HepG2 (cell line): ENCODE results near the gene YEATS4. TPM values are rescaled to one million over a fixed set of nuclear protein-coding genes. Genes with fewer than 3 reads are reported as not detected.

Source experiments
- CBX2 ChIP-seq, 2 experiments: fragments of 200-600 bp in 1 of 2; sonication (generic); formaldehyde crosslinking in 1 of 2; IDR thresholded peaks; 2 replicates each; pipeline versions ENCODE4 v1.7.0 to v1.8.1; 2018 to 2022; ENCODE audit warnings: low read depth in 2 of 2, low read length in 1 of 2, mild to moderate bottlenecking in 1 of 2, missing genetic modification reagents in 1 of 2
- ELF4 ChIP-seq: sonication (generic); formaldehyde crosslinking; IDR thresholded peaks from 2 replicates; pipeline ENCODE4 v1.5.0; 2020; ENCODE audit warnings: missing genetic modification reagents, mild to moderate bottlenecking, moderate library complexity, borderline replicate concordance
- FOXK2 ChIP-seq: fragments of 450-650 bp; IDR thresholded peaks from 2 replicates; pipeline ENCODE4 v1.6.1; 2016
- FOXP1 ChIP-seq, 2 experiments: fragments of 450-650 bp in 1 of 2; IDR thresholded peaks; 2 replicates each; pipeline ENCODE4 v1.6.1; 2017 to 2018; ENCODE audit warnings: antibody characterized with exemption in 1 of 2
- IKZF4 ChIP-seq: sonication (generic); formaldehyde crosslinking; IDR thresholded peaks from 2 replicates; pipeline ENCODE4 v1.5.1; 2020; ENCODE audit warnings: borderline replicate concordance, mild to moderate bottlenecking, low read depth, missing genetic modification reagents; ENCODE audit errors: not compliant biosample characterization
- MBD4 ChIP-seq: IDR thresholded peaks from 2 replicates; pipeline ENCODE4 v1.6.1; 2012; ENCODE audit warnings: low read length, inconsistent platforms, borderline replicate concordance
- POLR2AphosphoS2 ChIP-seq: IDR thresholded peaks from 2 replicates; pipeline ENCODE4 v1.6.1; 2011; ENCODE audit warnings: low read depth, low read length, improper control_type of control experiment
- ZBTB4 ChIP-seq: sonication (generic); formaldehyde crosslinking; IDR thresholded peaks from 2 replicates; pipeline ENCODE4 v1.4.0; 2020; ENCODE audit warnings: missing genetic modification reagents, mild to moderate bottlenecking, borderline replicate concordance
- ZFY ChIP-seq: sonication (generic); formaldehyde crosslinking; IDR thresholded peaks from 2 replicates; pipeline ENCODE4 v1.4.0; 2020; ENCODE audit warnings: missing genetic modification reagents
- ZNF17 ChIP-seq: sonication (generic); formaldehyde crosslinking; IDR thresholded peaks from 2 replicates; pipeline ENCODE4 v1.5.0; 2020; ENCODE audit warnings: mild to moderate bottlenecking, missing genetic modification reagents
- ZNF256 ChIP-seq: sonication (generic); formaldehyde crosslinking; conservative IDR thresholded peaks from 2 replicates; pipeline ENCODE4 v1.4.0; 2020; ENCODE audit warnings: missing genetic modification reagents
- ZNF329 ChIP-seq: sonication (generic); formaldehyde crosslinking; IDR thresholded peaks from 2 replicates; pipeline ENCODE4 v1.9.0; 2021; ENCODE audit warnings: low read depth, mild to moderate bottlenecking, missing genetic modification reagents
- ZNF430 ChIP-seq: sonication (generic); formaldehyde crosslinking; IDR thresholded peaks from 2 replicates; pipeline ENCODE4 v1.9.0; 2021; ENCODE audit warnings: mild to moderate bottlenecking, missing genetic modification reagents
- polyA plus RNA-seq, 8 experiments: library from polyadenylated mRNA; depleted of rRNA in 3 of 8; stranded (reverse) in 7 of 8; unstranded in 1 of 8; fragments of >200 nt; fragmentation: Illumina TruSeq in 4 of 8; extraction: Trizol in 4 of 8; gene quantifications; 2 replicates each; pipeline versions ENCODE4 v1.2.1 to v1.2.3, GENCODE V29; 2011 to 2016; ENCODE audit warnings: low read depth in 4 of 8, missing spikeins in 1 of 8, mixed read lengths in 1 of 8; ENCODE audit not compliant: insufficient read depth in 1 of 8
- total RNA-seq, 5 experiments: library from RNA; depleted of rRNA; stranded (reverse); fragments of >200 nt; fragmentation: Illumina TruSeq; extraction: Trizol; gene quantifications; 2 replicates each; pipeline ENCODE4 v1.2.3, GENCODE V29; 2016; ENCODE audit warnings: low read depth in 1 of 5
- TF ChIP-seq, protein P1 (sequence below): sonication (generic); formaldehyde crosslinking; IDR thresholded peaks from 2 replicates; pipeline ENCODE4 v1.4.0; 2020; ENCODE audit warnings: mild to moderate bottlenecking, missing genetic modification reagents
- TF ChIP-seq, protein P2 (sequence below): sonication (generic); formaldehyde crosslinking; IDR thresholded peaks from 2 replicates; pipeline ENCODE4 v1.4.0; 2020; ENCODE audit warnings: missing genetic modification reagents

Gene YEATS4
- total and polyA plus RNA-seq, 2 of the 13 experiments (the other 11 are each of a cell fraction or from before 2014, with no cell fraction given): 16.8 to 45.0 TPM

- TF ChIP-seq ZBTB4 (CRISPR knock-in tag) (no peak), ZNF430 (CRISPR knock-in tag) (peak; percentile 62; the same call in 1 of the 2 replicates), ZFY (CRISPR knock-in tag) (peak; percentile 43), POLR2AphosphoS2 (no peak), FOXP1 (IDR thresholded peaks at IDR 0.05) (no peak), FOXP1 (CRISPR knock-in tag; IDR thresholded peaks at IDR 0.05) (peak; percentile 69), ELF4 (CRISPR knock-in tag) (no peak), ZNF17 (CRISPR knock-in tag) (no peak), MBD4 (0 out of 2 replicates have a peak, but pooled peaks have one; percentile 22), ZNF329 (no peak), CBX2 (IDR thresholded peaks at IDR 0.05; ENCODE audit: low read depth, low read length) (no peak), CBX2 (CRISPR knock-in tag; IDR thresholded peaks at IDR 0.05; ENCODE audit: low read depth) (no peak), IKZF4 (CRISPR knock-in tag) (no peak), FOXK2 (no peak), ZNF256 (CRISPR knock-in tag) (0 out of 2 replicates have a peak, but pooled peaks have one; percentile 56)
- TF ChIP-seq, protein P1, sequence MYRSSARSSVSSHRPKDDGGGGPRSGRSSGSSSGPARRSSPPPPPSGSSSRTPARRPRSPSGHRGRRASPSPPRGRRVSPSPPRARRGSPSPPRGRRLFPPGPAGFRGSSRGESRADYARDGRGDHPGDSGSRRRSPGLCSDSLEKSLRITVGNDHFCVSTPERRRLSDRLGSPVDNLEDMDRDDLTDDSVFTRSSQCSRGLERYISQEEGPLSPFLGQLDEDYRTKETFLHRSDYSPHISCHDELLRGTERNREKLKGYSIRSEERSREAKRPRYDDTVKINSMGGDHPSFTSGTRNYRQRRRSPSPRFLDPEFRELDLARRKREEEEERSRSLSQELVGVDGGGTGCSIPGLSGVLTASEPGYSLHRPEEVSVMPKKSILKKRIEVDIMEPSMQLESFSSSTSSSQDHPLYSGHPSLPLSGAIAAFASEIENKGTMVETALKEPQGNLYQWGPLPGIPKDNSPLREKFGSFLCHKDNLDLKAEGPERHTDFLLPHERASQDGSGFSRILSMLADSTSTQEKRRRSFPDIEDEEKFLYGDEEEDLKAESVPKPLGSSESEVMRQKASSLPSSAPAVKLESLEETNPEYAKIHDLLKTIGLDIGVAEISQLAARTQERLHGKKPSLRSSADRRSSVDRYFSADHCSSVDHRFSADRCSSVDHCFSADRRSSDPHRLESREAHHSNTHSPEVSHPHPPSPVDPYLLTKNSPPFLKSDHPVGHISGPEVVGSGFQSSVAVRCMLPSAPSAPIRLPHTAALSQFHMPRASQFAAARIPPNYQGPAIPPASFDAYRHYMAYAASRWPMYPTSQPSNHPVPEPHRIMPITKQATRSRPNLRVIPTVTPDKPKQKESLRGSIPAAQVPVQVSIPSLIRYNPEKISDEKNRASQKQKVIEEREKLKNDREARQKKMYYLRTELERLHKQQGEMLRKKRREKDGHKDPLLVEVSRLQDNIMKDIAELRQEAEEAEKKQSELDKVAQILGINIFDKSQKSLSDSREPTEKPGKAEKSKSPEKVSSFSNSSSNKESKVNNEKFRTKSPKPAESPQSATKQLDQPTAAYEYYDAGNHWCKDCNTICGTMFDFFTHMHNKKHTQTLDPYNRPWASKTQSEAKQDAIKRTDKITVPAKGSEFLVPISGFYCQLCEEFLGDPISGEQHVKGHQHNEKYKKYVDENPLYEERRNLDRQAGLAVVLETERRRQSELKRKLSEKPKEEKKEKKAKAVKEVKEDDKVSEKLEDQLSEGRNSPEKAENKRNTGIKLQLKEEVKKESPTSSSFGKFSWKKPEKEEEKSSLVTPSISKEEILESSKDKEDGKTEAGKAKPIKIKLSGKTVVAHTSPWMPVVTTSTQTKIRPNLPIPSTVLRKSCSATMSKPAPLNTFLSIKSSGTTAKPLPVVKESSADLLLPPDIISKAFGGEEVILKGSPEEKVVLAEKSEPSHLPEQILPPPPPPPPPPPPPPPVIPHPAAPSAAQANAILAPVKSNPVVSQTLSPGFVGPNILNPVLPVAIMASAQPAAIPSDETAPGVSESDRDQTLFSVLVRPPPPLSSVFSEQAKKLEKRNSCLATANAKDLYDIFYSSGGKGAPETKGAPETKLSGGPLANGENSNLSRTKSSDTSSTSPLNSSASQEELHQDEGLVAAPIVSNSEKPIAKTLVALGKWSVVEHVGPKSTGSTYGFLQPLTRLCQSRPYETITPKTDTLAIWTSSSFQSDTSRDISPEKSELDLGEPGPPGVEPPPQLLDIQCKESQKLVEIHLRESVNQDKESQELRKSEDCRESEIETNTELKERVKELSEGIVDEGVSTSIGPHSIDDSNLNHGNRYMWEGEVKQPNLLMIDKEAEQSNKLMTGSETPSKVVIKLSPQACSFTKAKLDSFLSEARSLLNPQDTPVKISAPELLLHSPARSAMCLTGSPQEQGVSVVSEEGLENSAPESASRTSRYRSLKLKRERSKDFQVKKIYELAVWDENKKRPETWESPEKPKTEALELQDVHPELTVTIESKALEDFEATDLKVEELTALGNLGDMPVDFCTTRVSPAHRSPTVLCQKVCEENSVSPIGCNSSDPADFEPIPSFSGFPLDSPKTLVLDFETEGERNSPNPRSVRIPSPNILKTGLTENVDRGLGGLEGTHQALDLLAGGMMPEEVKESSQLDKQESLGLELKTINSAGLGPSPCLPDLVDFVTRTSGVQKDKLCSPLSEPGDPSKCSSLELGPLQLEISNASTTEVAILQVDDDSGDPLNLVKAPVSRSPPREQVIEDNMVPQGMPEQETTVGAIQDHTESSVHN (CRISPR knock-in tag): no peak
- TF ChIP-seq, protein P2, sequence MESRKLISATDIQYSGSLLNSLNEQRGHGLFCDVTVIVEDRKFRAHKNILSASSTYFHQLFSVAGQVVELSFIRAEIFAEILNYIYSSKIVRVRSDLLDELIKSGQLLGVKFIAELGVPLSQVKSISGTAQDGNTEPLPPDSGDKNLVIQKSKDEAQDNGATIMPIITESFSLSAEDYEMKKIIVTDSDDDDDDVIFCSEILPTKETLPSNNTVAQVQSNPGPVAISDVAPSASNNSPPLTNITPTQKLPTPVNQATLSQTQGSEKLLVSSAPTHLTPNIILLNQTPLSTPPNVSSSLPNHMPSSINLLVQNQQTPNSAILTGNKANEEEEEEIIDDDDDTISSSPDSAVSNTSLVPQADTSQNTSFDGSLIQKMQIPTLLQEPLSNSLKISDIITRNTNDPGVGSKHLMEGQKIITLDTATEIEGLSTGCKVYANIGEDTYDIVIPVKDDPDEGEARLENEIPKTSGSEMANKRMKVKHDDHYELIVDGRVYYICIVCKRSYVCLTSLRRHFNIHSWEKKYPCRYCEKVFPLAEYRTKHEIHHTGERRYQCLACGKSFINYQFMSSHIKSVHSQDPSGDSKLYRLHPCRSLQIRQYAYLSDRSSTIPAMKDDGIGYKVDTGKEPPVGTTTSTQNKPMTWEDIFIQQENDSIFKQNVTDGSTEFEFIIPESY (CRISPR knock-in tag): no peak
Measured at GRCh38 chr12:69331909-69332684, 27.4 kb upstream of the YEATS4 start (continued).
